GM23338 (cell line): ENCODE measurements around the gene C16orf95. TPM values are rescaled to one million over a fixed set of nuclear protein-coding genes. Genes with fewer than 3 reads are reported as not detected.

Experiments used
- ATAC-seq: fragments of 200-7000 bp; cut with Tn5 transposase; 3 replicates; pipeline ENCODE4 v1.9.1; 2020
- DNase-seq: peaks from one replicate; pipeline ENCODE4 v3.0.0-alpha.2; 2015; ENCODE audit warnings: low spot score
- H2AFZ ChIP-seq: fragments of 200-600 bp; sonication (generic); 2 replicates; pipeline ENCODE4 v1.8.0; 2016; ENCODE audit warnings: antibody characterized with exemption, mild to moderate bottlenecking, moderate library complexity
- H3F3A ChIP-seq: fragments of 200-600 bp; sonication (generic); replicated peaks from 2 replicates; pipeline ENCODE4 v1.8.0; 2017; ENCODE audit warnings: antibody characterized with exemption, mixed run types, low read depth
- H3K27ac ChIP-seq: fragments of 200-600 bp; sonication (generic); 2 replicates; pipeline ENCODE4 v1.6.1; 2016; ENCODE audit warnings: low read depth
- H3K27me3 ChIP-seq: fragments of 200-600 bp; sonication (generic); 2 replicates; pipeline ENCODE4 v1.8.0; 2016; ENCODE audit warnings: mild to moderate bottlenecking, mixed run types, moderate library complexity; ENCODE audit not compliant: insufficient read depth
- H3K36me3 ChIP-seq: fragments of 200-600 bp; sonication (generic); 2 replicates; pipeline ENCODE4 v1.8.0; 2016; ENCODE audit warnings: mild to moderate bottlenecking; ENCODE audit not compliant: insufficient read depth
- H3K4me1 ChIP-seq: fragments of 200-600 bp; sonication (generic); 2 replicates; pipeline ENCODE4 v1.8.0; 2016; ENCODE audit warnings: mild to moderate bottlenecking, moderate library complexity; ENCODE audit not compliant: insufficient read depth
- H3K4me2 ChIP-seq: fragments of 200-600 bp; sonication (generic); 2 replicates; pipeline ENCODE4 v1.7.1; 2017; ENCODE audit warnings: mixed run types
- H3K4me3 ChIP-seq: fragments of 200-600 bp; sonication (generic); 2 replicates; pipeline ENCODE4 v1.6.1; 2016; ENCODE audit warnings: mixed run types
- H3K79me2 ChIP-seq: fragments of 200-600 bp; sonication (generic); replicated peaks from 2 replicates; pipeline ENCODE4 v1.8.0; 2017; ENCODE audit warnings: mild to moderate bottlenecking; ENCODE audit not compliant: insufficient read depth
- H3K9me2 ChIP-seq: fragments of 200-600 bp; sonication (generic); 2 replicates; pipeline ENCODE4 v1.8.0; 2017; ENCODE audit not compliant: insufficient read depth
- H4K20me1 ChIP-seq: fragments of 200-600 bp; sonication (generic); replicated peaks from 2 replicates; pipeline ENCODE4 v1.8.0; 2017; ENCODE audit warnings: mild to moderate bottlenecking; ENCODE audit not compliant: insufficient read depth
- H3K27ac Mint-ChIP-seq: 2 replicates; pipeline ENCODE4 v1.8.0; 2020; ENCODE audit warnings: inconsistent platforms, mild to moderate bottlenecking, moderate library complexity, mixed read lengths
- H3K27me3 Mint-ChIP-seq: 3 replicates; pipeline ENCODE4 v1.8.0; 2022; ENCODE audit warnings: low read depth, mild to moderate bottlenecking, moderate library complexity, mixed read lengths, inconsistent platforms; ENCODE audit not compliant: insufficient read depth, poor library complexity
- H3K36me3 Mint-ChIP-seq: 3 replicates; pipeline ENCODE4 v1.8.0; 2021; ENCODE audit warnings: low read depth, mild to moderate bottlenecking, inconsistent platforms, moderate library complexity, mixed read lengths
- H3K4me1 Mint-ChIP-seq: 3 replicates; pipeline ENCODE4 v1.8.0; 2020; ENCODE audit warnings: mild to moderate bottlenecking, inconsistent platforms, mixed read lengths
- H3K4me3 Mint-ChIP-seq: 3 replicates; pipeline ENCODE4 v1.8.0; 2021; ENCODE audit warnings: moderate library complexity, mild to moderate bottlenecking, inconsistent platforms, mixed read lengths
- H3K9me3 Mint-ChIP-seq: 3 replicates; pipeline ENCODE4 v1.8.0; 2020; ENCODE audit warnings: moderate library complexity, mild to moderate bottlenecking, inconsistent platforms, mixed read lengths
- CREB1 ChIP-seq: fragments of 250-450 bp; sonication (Bioruptor Pico); IDR thresholded peaks from 2 replicates; pipeline ENCODE4 v1.5.0; 2020; ENCODE audit warnings: low read depth, mild to moderate bottlenecking, moderate library complexity
- CTCF ChIP-seq, 2 experiments: fragments of 200-600 bp in 1 of 2; sonication (generic) in 1 of 2; conservative IDR thresholded peaks; 2 replicates each; pipeline versions ENCODE4 v1.5.1 to v1.6.1; 2016 to 2017; ENCODE audit warnings: antibody characterized with exemption in 2 of 2, low read depth in 2 of 2, mild to moderate bottlenecking in 2 of 2, moderate library complexity in 1 of 2
- ETS1 ChIP-seq: IDR thresholded peaks from 2 replicates; pipeline ENCODE4 v1.6.1; 2016; ENCODE audit warnings: antibody characterized with exemption
- EZH2 ChIP-seq: fragments of 200-600 bp; sonication (generic); IDR thresholded peaks from one replicate; pipeline ENCODE4 v1.8.0; 2017; ENCODE audit warnings: antibody characterized with exemption, mild to moderate bottlenecking, low read depth; ENCODE audit not compliant: unreplicated experiment
- EZH2phosphoT487 ChIP-seq: fragments of 200-600 bp; sonication (generic); IDR thresholded peaks from one replicate; pipeline ENCODE4 v1.8.1; 2018; ENCODE audit warnings: antibody characterized with exemption; ENCODE audit not compliant: unreplicated experiment
- JUNB ChIP-seq: IDR thresholded peaks from one replicate; pipeline ENCODE4 v1.6.1; 2016; ENCODE audit warnings: antibody characterized with exemption; ENCODE audit not compliant: unreplicated experiment
- NANOG ChIP-seq: IDR thresholded peaks from 2 replicates; pipeline ENCODE4 v1.6.1; 2016; ENCODE audit warnings: antibody characterized with exemption, borderline replicate concordance
- POLR2AphosphoS5 ChIP-seq: IDR thresholded peaks from 2 replicates; pipeline ENCODE4 v1.6.1; 2016; ENCODE audit warnings: antibody characterized with exemption, low read depth
- REST ChIP-seq: IDR thresholded peaks from one replicate; pipeline ENCODE4 v1.6.1; 2018; ENCODE audit warnings: antibody characterized with exemption; ENCODE audit not compliant: unreplicated experiment
- STAT1 ChIP-seq: IDR thresholded peaks from one replicate; pipeline ENCODE4 v1.6.1; 2016; ENCODE audit warnings: antibody characterized with exemption; ENCODE audit not compliant: unreplicated experiment
- ZNF114 ChIP-seq: fragments of 250-450 bp; sonication (Bioruptor Pico); IDR thresholded peaks from 2 replicates; pipeline ENCODE4 v1.5.0; 2020; ENCODE audit warnings: mild to moderate bottlenecking, moderate library complexity
- ZNF331 ChIP-seq: fragments of 250-450 bp; sonication (Bioruptor Pico); IDR thresholded peaks from 2 replicates; pipeline ENCODE4 v1.5.0; 2020; ENCODE audit warnings: low read depth, mild to moderate bottlenecking, moderate library complexity
- ZNF462 ChIP-seq: fragments of 250-450 bp; sonication (Bioruptor Pico); IDR thresholded peaks from 2 replicates; pipeline ENCODE4 v1.5.0; 2020; ENCODE audit warnings: mild to moderate bottlenecking, moderate library complexity
- polyA plus RNA-seq: library from polyadenylated mRNA; unstranded; fragments of >200 nt; fragmentation: Nextera tagmentation; extraction: Ambion mirVana; gene quantifications from 2 replicates; pipeline ENCODE4 v1.2.1, GENCODE V29; 2016
- total RNA-seq: library from RNA; depleted of rRNA; stranded (reverse); fragments of >200 nt; shearing (Covaris generic); gene quantifications from 2 replicates; pipeline ENCODE4 v1.2.3, GENCODE V29; 2014

Gene C16orf95
- total and polyA plus RNA-seq, 2 experiments from 2014 or later = 1.2 to 3.9 TPM

- H3K27ac Mint-ChIP-seq = no peak overlapping the region
- TF ChIP-seq ETS1 (no peak), STAT1 (no peak), REST (no peak), ZNF462 (CRISPR knock-in tag) (no peak), NANOG (no peak), CTCF (conservative IDR thresholded peaks at IDR 0.05; ENCODE audit: low read depth in 2 of 2) (no peak), EZH2 (no peak), ZNF114 (CRISPR knock-in tag) (no peak), CREB1 (CRISPR knock-in tag) (no peak), EZH2phosphoT487 (no peak), ZNF331 (CRISPR knock-in tag) (no peak), JUNB (no peak), POLR2AphosphoS5 (no peak)
- no peak overlapping the region for H3K27ac ChIP-seq
These were observed 13.5 kb upstream of the C16orf95 start for GRCh38 chr16:87330646-87331045.

More at GRCh38 chr16:87330646-87331045, 13.5 kb upstream of the C16orf95 start:
- no peaks in the 10 kb centered on the region for H3F3A ChIP-seq
- H3K4me3 Mint-ChIP-seq = no peak overlapping the region
- H3K9me2 ChIP-seq = no peaks in the 10 kb centered on the region
- H3K9me3 Mint-ChIP-seq = no peaks in the 10 kb centered on the region; the same call in 2 of the 3 replicates
- no peaks in the 10 kb centered on the region for H3K27me3 ChIP-seq
- H2AFZ ChIP-seq = no peak overlapping the region
- H3K4me2 ChIP-seq = no peak overlapping the region
- H3K79me2 ChIP-seq = no peaks in the 10 kb centered on the region
- H3K4me1 Mint-ChIP-seq = peaks cover 4% of the 10 kb centered on the region
- no peak for DNase-seq
- H4K20me1 ChIP-seq = no peaks in the 10 kb centered on the region
- H3K4me3 ChIP-seq = no peak overlapping the region
- no peak for ATAC-seq
- H3K27me3 Mint-ChIP-seq = peaks cover 9% of the 10 kb centered on the region
- H3K4me1 ChIP-seq = no peaks in the 10 kb centered on the region
- no peaks in the 10 kb centered on the region for H3K36me3 ChIP-seq
- H3K36me3 Mint-ChIP-seq = peaks cover 4% of the 10 kb centered on the region; the same call in 1 of the 3 replicates
